GM12892 (cell line): ENCODE data around the gene ZBTB20.

ENCODE experiments used
- POLR2A ChIP-seq: IDR thresholded peaks from 2 replicates; pipeline ENCODE4 v1.6.1; 2011; ENCODE audit warnings: low read depth, low read length, control low read depth
- POLR2AphosphoS5 ChIP-seq: IDR thresholded peaks from 2 replicates; pipeline ENCODE4 v1.6.1; 2011; ENCODE audit warnings: low read depth, low read length, control low read depth
- TAF1 ChIP-seq: IDR thresholded peaks from 2 replicates; pipeline ENCODE4 v1.6.1; 2011; ENCODE audit warnings: low read depth, mild to moderate bottlenecking, control low read depth, low read length, borderline replicate concordance

GRCh38 chr3:114899186-114899931, 247.7 kb downstream of the ZBTB20 start:
- no peak for TF ChIP-seq POLR2A
- TF ChIP-seq POLR2AphosphoS5: no peak
- TF ChIP-seq TAF1: no peak
